Kidney (tissue), 14 donors: ENCODE measurements around the gene F10. TPM values are rescaled to one million over a fixed set of nuclear protein-coding genes. Genes with fewer than 3 reads are reported as not detected.

ENCODE experiments used
- DNase-seq, 5 donors: peaks; one replicate each; pipeline ENCODE4 v3.0.0-alpha.2; 2013 to 2020
- FAIRE-seq: peaks from 2 replicates; lab custom pipeline; 2012; peaks lifted over from hg19 to GRCh38; lab: Jason Lieb, UNC
- H3K27ac ChIP-seq, 2 donors: one replicate each; pipeline ENCODE4 v1.7.0; 2013; ENCODE audit warnings: low read depth in 2 of 2, low read length in 2 of 2, inconsistent platforms in 1 of 2
- H3K27me3 ChIP-seq: one replicate; pipeline ENCODE4 v1.7.1; 2013; ENCODE audit warnings: low read length, inconsistent platforms; ENCODE audit not compliant: control insufficient read depth, insufficient read depth
- H3K36me3 ChIP-seq, 3 donors: one replicate each; pipeline versions ENCODE4 v1.7.0 to v1.7.1; 2013; ENCODE audit warnings: low read length in 3 of 3, control low read depth in 1 of 3, inconsistent platforms in 1 of 3; ENCODE audit not compliant: insufficient read depth in 3 of 3, control insufficient read depth in 2 of 3
- H3K4me1 ChIP-seq, 3 donors: one replicate each; pipeline versions ENCODE4 v1.7.0 to v1.7.1; 2013; ENCODE audit warnings: low read length in 3 of 3, inconsistent platforms in 1 of 3, low read depth in 1 of 3; ENCODE audit not compliant: control insufficient read depth in 2 of 3, insufficient read depth in 2 of 3
- H3K4me3 ChIP-seq, 3 donors: one replicate each; pipeline versions ENCODE4 v1.7.0 to v1.8.1; 2013; ENCODE audit warnings: low read length in 3 of 3, control low read depth in 1 of 3, inconsistent platforms in 1 of 3
- H3K9ac ChIP-seq, 3 donors: one replicate each; pipeline versions ENCODE4 v1.7.0 to v1.7.1; 2013; ENCODE audit warnings: low read length in 3 of 3, control low read depth in 1 of 3, inconsistent platforms in 1 of 3
- H3K9me3 ChIP-seq, 3 donors: one replicate each; pipeline versions ENCODE4 v1.7.0 to v1.7.1; 2013; ENCODE audit warnings: low read length in 3 of 3, control low read depth in 1 of 3, inconsistent platforms in 1 of 3; ENCODE audit not compliant: control insufficient read depth in 2 of 3, insufficient read depth in 1 of 3
- CTCF ChIP-seq: IDR thresholded peaks from 3 replicates; pipeline ENCODE4 v1.5.1; 2012; ENCODE audit warnings: mild to moderate bottlenecking, moderate library complexity, borderline replicate concordance; ENCODE audit not compliant: insufficient read depth; ENCODE audit errors: extremely low read depth
- intact Hi-C: fragments of 100-400 bp; cut with DNase I; formaldehyde crosslinking; loops from one replicate; pipeline ENCODE4 v1.11.1; 2022
- polyA plus RNA-seq: library from polyadenylated mRNA; stranded (reverse); fragments of 350-450 nt; fragmentation: Illumina TruSeq; extraction: RNeasy Lipid Tissue Mini Kit (QIAGEN cat#74804); gene quantifications from one replicate; pipeline ENCODE4 v1.2.3, GENCODE V29; 2014; ENCODE audit warnings: low read depth, low replicate concordance; ENCODE audit not compliant: insufficient read depth
- total RNA-seq: library from RNA; stranded (reverse); fragmentation: NEBNext Ultra II Directional; extraction: Animal tissue kit (Norgen Biotek cat#: 25700); gene quantifications from one replicate; pipeline ENCODE4 v1.2.1, GENCODE V29; 2021
- donor health status: control.
- donor health status: control.
- donor health status: control.
- donor health status: control.
- donor health status: control.
- donor health status: DM: yes; HTN: yes; CAD: no.
- donor health status: Normal renal cell carcinoma (clear cell type).

Gene F10
- total and polyA plus RNA-seq, 2 donors from 2014 or later = 5.1 to 6.8 TPM

GRCh38 chr13:113152984-113153809 lies 30.6 kb downstream of the F10 start:
- intact Hi-C loops = no loop called here
- peaks cover 0 to 24% (median 0%) of the 10 kb centered on the region in 3 donors for H3K4me1 ChIP-seq
- TF ChIP-seq CTCF = no peak
- H3K4me3 ChIP-seq = peak overlapping the region; percentile 50 to 72 (median 63)
- FAIRE-seq = no peak
- H3K36me3 ChIP-seq = no peaks in the 10 kb centered on the region
- no peaks in the 10 kb centered on the region for H3K27me3 ChIP-seq
- H3K27ac ChIP-seq = peak overlapping the region; percentile 74 to 88
- H3K9me3 ChIP-seq = no peaks in the 10 kb centered on the region
- H3K9ac ChIP-seq = peak overlapping the region; percentile 18 to 87 (median 72)
- DNase-seq = peak in 4 of 5 donors; percentile 37 to 89 (median 68)

- Histone ChIP-seq H3K27ac (peak overlapping the region; percentile 74 to 88), H3K9me3 (no peaks in the 10 kb centered on the region), H3K36me3 (no peaks in the 10 kb centered on the region), H3K27me3 (no peaks in the 10 kb centered on the region), H3K4me3 (peak overlapping the region; percentile 50 to 72 (median 63)), H3K9ac (peak overlapping the region; percentile 1 to 72 (median 18)), H3K4me1 (peaks cover 0 to 24% (median 0%) of the 10 kb centered on the region in 3 donors)
- intact Hi-C loops = no loop called here
- DNase-seq (peak; percentile 69 to 95 (median 77)), FAIRE-seq (no peak)
- TF ChIP-seq CTCF = no peak
Observed at GRCh38 chr13:113153810-113154748, 31.5 kb downstream of the F10 start.

- Histone ChIP-seq H3K4me3 (no peak overlapping the region), H3K4me1 (peaks cover 0 to 24% (median 0%) of the 10 kb centered on the region in 3 donors), H3K27me3 (no peaks in the 10 kb centered on the region), H3K9me3 (no peaks in the 10 kb centered on the region), H3K36me3 (no peaks in the 10 kb centered on the region), H3K27ac (no peak overlapping the region), H3K9ac (no peak overlapping the region)
- TF ChIP-seq CTCF = no peak
- intact Hi-C loops = no loop called here
- FAIRE-seq = no peak
- peak in 1 of 5 donors; percentile 8 for DNase-seq
Observed at GRCh38 chr13:113155201-113155600, 32.6 kb downstream of the F10 start.
